ENCODE measurements around the gene GAN.

GRCh38 chr16:81349608-81350305 is 35.0 kb downstream of the GAN start:
- no peak for TF ChIP-seq POLR2A (IDR thresholded peaks at IDR 0.05)
- no peak for TF ChIP-seq CTCF (IDR thresholded peaks at IDR 0.05)
